Measurements from ENCODE around the gene SEPTIN1.

SEPTIN1 gene

GRCh38 chr16:30352488-30353401 lies 29.6 kb downstream of the SEPTIN1 start:
- no peak for DNase-seq (ENCODE audit: low read depth)
- H3K4me3 ChIP-seq (ENCODE audit: low read depth, low read length): no peak overlapping the region
- TF ChIP-seq, protein P1, sequence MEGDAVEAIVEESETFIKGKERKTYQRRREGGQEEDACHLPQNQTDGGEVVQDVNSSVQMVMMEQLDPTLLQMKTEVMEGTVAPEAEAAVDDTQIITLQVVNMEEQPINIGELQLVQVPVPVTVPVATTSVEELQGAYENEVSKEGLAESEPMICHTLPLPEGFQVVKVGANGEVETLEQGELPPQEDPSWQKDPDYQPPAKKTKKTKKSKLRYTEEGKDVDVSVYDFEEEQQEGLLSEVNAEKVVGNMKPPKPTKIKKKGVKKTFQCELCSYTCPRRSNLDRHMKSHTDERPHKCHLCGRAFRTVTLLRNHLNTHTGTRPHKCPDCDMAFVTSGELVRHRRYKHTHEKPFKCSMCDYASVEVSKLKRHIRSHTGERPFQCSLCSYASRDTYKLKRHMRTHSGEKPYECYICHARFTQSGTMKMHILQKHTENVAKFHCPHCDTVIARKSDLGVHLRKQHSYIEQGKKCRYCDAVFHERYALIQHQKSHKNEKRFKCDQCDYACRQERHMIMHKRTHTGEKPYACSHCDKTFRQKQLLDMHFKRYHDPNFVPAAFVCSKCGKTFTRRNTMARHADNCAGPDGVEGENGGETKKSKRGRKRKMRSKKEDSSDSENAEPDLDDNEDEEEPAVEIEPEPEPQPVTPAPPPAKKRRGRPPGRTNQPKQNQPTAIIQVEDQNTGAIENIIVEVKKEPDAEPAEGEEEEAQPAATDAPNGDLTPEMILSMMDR (IDR thresholded peaks at IDR 0.05; ENCODE audit: control insufficient read depth, extremely low read depth, insufficient read depth): no peak

DNA sequence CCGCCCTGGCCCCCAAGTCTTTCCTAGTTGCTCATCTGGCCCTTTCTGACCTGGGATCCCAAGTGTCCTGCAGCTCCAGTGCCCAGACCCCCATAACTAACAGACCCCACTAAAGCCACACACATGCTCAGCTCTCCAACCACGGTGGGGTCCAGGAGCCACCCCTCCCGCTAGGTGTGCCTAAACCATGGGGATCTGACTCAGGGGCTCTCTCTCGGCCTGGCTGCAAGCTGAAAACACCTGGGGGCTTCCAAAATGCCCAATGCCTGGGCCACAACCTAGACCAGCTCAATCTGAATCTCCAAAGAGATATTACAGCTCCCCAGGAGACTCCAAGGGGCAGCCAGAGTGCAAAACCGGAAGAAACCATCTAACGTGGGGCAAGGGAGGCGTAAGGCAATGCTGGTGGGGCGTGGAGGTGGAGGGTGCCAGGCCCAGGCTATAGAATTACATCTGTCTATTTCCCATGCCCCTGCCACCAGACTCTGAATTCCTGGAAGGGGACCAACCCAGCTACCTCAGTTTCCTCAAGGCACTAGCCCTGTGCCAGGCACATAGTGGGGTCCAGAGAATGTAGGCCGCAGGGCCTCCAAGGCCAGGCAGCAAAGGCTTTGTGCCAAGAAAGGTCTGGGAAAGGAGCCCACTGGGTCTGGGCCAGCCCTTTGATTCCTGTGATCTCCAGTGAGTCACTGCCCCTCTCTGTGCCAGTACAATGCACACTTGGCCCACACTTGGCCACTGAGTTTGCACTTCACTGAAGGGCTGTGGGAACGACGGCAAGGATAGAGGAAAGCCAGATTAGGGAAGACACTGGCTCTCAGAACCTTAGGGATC lies 30.6 kb downstream of the SEPTIN1 start:
- no peak overlapping the region for H3K4me3 ChIP-seq (ENCODE audit: low read depth, low read length)
- DNase-seq (ENCODE audit: low read depth): peak; percentile 75
- TF ChIP-seq, protein P1 (IDR thresholded peaks at IDR 0.05; ENCODE audit: control insufficient read depth, extremely low read depth, insufficient read depth): no peak

GRCh38 chr16:30351001-30351441 lies 31.3 kb downstream of the SEPTIN1 start:
- no peak overlapping the region for H3K4me3 ChIP-seq (ENCODE audit: low read depth, low read length)
- DNase-seq (ENCODE audit: low read depth): no peak
- TF ChIP-seq, protein P1 (IDR thresholded peaks at IDR 0.05; ENCODE audit: control insufficient read depth, extremely low read depth, insufficient read depth): no peak

GRCh38 chr16:30350134-30350871 lies 32.1 kb downstream of the SEPTIN1 start:
- no peak overlapping the region for H3K4me3 ChIP-seq (ENCODE audit: low read depth, low read length)
- no peak for DNase-seq (ENCODE audit: low read depth)
- TF ChIP-seq, protein P1 (IDR thresholded peaks at IDR 0.05; ENCODE audit: control insufficient read depth, extremely low read depth, insufficient read depth): no peak

DNA sequence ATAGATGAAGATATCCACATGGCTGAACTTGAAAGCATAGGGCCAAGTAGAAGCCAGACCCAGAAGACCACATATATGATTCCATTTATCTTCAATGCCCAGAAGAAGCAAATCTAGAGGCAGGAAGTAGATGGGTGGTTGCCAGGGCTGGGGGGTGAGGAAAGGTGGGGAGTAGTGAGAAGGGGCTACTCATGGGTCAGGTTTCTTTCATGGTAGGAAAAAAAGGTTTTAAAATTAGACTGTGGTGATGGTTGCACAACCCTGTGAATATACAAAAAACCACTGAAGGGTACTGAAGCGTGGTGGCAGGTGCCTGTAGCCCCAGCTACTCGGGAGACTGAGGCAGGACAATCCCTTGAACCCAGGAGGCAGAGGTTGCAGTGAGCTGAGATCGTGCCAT lies 32.7 kb downstream of the SEPTIN1 start:
- H3K4me3 ChIP-seq (ENCODE audit: low read depth, low read length): no peak overlapping the region
- DNase-seq (ENCODE audit: low read depth): no peak

DNA sequence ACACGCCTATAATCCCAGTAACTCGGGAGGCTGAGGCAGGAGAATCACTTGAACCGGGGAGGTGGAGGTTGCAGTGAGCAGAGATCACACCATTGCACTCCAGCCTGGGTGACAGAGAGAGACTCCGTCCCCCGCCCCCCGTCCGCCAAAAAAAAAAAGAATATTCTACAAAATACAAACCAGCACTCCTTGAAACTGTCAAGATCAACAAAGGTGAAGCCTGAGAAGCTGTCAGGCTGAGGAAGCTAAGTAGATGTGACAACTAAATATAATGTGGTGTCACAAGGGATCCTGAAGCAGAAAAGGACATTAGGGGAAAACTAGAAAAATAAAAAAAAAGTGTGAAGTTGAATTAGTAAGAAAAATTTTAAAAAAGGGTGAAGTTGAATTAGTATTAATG lies 33.4 kb downstream of the SEPTIN1 start:
- no peak overlapping the region for H3K4me3 ChIP-seq (ENCODE audit: low read depth, low read length)
- TF ChIP-seq, protein P1 (IDR thresholded peaks at IDR 0.05; ENCODE audit: control insufficient read depth, extremely low read depth, insufficient read depth): no peak
- no peak for DNase-seq (ENCODE audit: low read depth)

More for the DNA sequence above, 32.7 kb downstream of the SEPTIN1 start:
- TF ChIP-seq, protein P1 (IDR thresholded peaks at IDR 0.05; ENCODE audit: control insufficient read depth, extremely low read depth, insufficient read depth): no peak
